ENCODE measurements around the gene ECSCR.
"Not testable (repeated sequence)": the region's sequence is repeated elsewhere in the genome, so short reads cannot be mapped to it uniquely, and the experiment has no call there.

Gene ECSCR

DNA sequence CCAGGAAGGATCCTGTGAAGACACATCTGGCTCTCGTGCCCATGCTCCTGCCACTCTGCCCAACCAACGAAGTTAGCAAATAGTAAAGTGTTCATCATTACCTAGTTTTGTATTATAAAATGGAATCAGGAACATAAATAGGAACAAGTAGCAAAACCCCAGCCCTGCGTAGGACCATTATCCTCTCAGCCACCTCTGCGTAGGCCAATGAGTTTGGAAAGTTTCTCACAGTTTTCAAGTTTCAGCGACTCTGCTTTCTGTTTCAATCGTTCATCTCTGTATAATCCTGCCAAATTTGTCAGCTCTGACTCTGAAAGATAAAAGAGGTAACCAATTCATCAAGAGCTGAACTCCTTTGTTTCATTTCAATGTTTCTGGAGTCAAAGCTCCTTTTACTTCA is 48.6 kb downstream of the ECSCR start:
- DNase-seq (ENCODE audit: low read depth in 2 of 2) = no peak

DNA sequence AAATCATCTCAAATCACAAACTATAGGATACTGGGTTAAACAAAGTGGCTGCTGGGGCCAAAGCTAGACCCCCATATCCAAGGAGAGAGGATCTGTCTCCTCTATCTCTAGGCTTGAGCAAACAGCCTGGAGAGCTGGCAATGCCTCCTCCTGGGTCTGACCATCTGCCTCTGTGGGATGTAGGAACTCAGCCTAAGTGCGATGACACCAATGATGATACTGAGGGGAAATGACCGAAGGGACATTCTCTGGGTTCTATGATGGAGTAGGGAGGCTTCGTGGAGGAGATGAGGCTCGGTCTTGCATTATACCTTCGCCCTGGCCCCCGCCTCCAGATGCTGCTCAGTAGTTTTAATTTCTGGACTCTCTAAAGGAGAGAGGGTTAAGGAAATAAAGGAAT is 49.4 kb downstream of the ECSCR start:
- no peak for DNase-seq (ENCODE audit: low read depth in 2 of 2)

DNA sequence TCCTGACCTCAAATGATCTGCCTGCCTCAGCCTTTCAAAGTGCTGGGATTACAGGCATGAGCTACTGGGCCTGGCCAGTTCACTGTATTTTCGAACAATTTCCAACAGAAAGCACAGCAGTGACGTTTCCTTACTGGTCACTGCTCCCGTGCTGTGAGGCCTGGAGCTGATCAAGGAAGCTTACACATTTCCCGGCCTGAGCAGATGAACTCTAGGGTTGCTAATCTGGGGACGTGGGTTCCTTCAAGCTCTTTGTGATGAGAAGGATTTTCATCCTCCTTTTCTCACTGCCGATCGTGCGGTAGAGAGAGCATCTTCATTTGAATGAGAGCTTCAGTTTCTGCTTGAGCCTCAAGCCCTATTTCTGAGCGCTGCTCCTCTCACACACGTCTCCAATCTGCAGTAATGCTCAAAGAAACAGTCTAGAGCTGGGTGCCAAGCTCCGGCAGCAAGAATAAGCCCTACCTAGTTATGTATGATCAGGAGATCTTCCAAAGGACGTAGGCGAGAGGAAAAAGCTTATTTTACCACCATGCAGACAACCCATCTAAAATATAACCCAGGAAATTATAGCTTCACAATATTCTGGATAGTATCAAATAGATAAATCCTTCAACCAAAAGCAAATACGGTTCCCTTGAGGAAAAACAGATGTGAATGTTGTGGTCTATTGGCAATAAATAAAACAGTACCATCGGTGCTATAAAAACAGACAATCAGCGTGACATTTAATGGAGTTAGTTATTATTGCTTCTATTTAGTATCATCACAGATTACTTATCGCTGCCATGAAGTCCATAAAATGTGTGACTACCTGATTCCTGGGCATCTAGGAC is 51.3 kb downstream of the ECSCR start:
- DNase-seq (ENCODE audit: low read depth in 2 of 2) = peak; percentile 57 to 60

DNA sequence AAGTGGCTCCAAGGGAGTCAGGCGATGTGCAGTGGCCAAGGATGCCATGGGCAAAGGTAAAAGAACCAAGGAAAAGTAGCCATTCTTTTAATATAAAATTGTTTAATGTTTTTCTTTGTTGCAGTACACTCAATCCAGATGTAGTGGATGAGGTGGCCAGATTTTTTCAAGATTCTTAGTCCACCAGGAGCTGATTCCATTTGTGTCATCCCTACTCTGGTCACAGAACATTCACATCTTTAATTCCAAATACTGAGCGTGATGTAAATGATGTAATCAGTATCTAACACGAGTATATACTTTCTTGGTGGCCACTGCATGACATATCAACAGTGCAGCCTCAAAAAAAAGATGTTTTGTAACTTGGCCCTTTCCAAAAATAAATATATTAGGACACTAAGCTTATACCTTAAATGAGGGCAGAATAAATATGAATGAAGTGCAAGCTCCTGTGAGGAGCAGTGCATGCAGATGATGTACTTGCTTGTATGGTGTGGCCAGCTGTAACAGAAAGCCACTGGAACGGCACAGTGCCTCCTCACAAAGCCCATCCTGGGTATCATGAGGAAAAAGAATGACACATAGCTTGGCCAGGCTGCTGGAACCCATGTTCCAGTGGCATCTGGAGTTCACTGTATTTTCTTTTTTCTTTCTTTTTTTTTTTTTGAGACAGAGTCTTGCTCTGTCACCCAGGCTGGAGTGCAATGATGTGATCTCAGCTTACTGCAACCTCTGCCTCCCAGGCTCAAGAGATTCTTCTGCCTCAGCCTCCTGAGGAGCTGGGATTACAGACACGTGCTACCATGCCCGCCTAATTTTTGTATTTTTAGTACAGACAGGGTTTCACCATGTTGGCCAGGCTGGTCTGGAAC is 52.2 kb downstream of the ECSCR start:
- no peak for DNase-seq (ENCODE audit: low read depth in 2 of 2)

DNA sequence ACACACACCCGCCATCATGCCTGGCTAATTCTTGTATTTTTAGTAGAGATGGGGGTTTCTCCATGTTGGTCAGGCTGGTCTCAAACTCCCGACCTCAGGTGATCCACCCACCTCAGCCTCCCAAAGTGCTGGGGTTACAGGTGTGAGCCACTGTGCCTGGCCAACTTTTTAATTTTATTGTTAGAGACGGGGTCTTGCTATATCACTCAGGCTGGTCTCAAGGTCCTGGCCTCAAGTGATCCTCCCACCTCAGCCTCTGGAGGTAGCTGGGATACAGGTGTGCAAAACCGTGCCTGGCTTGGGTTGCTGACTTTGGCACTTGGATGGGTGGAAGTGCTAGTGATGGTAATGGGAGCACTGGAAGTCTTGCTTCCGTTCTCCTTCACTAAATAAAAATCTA is 53.4 kb downstream of the ECSCR start:
- DNase-seq (ENCODE audit: low read depth in 2 of 2) = not testable (repeated sequence)

DNA sequence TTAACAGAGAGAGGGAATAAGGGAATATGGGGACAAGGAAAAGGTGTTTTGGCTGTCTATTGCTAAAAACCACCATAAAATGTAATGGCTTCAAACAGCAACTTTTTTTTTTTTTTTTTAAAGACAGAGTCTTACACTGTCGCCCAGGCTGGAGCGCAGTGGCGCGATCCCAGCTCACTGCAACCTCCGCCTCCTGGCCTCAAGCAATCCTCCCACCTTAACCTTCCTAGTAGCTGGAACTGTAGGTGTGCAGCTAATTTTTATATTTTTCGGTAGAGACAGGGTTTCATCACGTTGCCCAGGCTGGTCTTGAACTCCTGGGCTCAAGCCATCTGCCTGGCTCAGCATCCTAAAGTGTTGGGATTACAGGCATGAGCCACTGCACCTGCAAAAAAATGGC is 54.4 kb downstream of the ECSCR start:
- DNase-seq (ENCODE audit: low read depth in 2 of 2) = no peak

DNA sequence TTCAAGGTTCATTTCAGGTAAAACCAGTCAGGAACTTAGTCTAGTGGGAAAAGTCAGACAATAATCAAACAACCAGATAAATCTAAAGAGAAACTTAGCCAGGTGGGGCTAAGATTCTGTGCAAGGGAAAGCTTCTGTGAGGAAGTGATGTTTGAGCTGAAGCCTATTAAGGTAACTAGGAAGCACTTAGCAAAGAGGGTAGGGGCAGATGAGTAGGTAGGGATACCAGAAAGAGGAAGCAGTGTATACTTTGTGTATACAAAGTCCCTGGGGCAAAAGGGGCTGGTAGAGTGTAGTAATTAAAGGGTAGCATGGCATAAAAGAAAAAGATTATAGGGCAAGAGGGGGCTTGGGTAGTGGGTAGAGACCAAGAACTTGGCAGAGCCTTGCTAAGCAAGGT is 55.0 kb downstream of the ECSCR start:
- DNase-seq (ENCODE audit: low read depth in 2 of 2) = no peak

DNA sequence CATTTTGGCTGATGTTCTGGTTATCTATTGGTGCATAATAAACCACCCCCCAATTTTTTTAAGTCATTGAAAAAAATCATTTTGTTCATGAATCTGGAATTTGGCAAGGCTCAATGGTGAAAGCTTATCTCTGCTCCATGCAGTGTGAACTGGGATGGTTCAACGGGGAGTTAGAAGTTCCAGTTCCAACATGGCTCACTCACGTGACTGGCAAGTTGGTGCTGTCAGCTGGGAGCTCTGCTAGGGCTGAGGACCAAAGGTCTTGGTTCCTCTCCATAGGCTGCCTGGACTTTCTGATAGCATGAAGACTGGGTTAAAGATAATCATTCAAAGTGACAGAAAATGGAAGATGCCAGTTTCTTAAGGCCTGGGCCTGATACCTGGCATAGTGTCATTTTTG is 55.6 kb downstream of the ECSCR start:
- DNase-seq (ENCODE audit: low read depth in 2 of 2) = no peak

DNA sequence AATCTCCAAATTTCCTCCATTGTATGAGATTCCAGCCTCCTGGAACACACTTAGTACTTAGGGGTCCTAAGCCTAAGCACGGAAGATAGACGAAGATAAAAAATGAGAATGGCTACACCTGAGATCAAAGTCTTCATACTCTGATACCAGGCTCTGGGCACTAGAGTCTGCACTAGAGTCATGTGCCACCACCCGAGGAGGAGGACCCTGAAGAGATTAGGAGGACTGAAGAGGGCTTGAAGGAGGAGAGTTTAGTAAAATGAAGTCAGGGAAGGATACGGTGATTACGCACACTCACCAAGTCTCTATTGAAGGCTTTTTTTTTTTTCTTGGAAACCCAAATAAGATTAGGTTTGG is 58.1 kb downstream of the ECSCR start:
- DNase-seq (ENCODE audit: low read depth in 2 of 2) = no peak

DNA sequence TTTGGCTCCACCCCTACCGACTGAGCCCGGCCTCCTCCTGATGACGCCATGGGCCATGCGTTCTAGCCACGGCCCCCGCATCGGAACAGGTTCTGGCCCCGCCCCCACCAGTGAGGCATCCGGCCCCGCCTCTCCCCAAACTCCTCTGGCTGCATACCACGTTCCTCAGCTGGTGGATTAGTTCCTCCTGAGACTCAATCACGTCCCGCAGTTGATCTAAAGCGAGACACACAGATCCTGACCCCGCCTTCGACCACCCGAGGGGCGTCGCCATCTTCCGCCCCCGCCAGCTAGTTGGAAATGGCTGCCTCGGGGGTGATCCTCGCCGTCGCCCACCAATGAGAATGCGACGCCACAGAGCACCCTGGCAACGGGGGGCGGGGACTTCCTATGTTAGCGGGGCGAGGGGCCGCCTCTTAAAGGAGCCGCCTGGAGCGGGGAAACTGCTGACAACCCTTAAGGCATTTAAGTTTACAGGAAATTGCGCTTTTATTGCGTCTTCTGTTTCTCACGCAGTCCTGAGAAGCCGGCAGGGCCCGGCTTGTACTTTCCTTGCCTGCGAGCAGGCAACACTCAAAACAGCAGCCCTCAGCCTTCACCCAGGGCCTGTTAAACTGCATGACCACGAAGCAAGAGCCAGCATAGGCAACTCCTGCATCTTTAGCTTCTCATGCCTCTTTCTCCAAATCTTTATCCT is 58.6 kb downstream of the ECSCR start, which contains the start of gene SPATA24:
TSS of gene SPATA24 (minus strand) at position 303 of the 697 bp plus-strand sequence. CDS start at position 274, 29 bp downstream.
- peak; percentile 95 to 96 for DNase-seq (ENCODE audit: low read depth in 2 of 2)

DNA sequence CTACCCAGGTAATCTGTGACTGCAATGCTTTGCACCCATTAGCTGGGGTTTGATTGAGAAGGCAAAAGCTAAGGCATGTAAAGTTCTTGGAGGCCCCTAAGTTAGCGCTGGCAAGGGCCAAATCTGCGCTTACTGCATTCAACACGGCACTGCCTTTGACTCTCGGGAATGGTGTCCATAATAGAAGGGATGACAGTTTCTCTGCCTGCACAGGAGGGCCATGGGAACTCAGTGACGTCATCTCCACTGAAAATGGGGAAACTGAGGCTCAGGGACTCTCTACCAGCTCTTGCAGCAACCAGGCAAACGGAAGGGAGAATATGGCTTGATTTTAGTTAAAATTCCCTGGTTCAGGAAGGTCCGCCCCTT is 59.1 kb downstream of the ECSCR start:
- no peak for DNase-seq (ENCODE audit: low read depth in 2 of 2)

DNA sequence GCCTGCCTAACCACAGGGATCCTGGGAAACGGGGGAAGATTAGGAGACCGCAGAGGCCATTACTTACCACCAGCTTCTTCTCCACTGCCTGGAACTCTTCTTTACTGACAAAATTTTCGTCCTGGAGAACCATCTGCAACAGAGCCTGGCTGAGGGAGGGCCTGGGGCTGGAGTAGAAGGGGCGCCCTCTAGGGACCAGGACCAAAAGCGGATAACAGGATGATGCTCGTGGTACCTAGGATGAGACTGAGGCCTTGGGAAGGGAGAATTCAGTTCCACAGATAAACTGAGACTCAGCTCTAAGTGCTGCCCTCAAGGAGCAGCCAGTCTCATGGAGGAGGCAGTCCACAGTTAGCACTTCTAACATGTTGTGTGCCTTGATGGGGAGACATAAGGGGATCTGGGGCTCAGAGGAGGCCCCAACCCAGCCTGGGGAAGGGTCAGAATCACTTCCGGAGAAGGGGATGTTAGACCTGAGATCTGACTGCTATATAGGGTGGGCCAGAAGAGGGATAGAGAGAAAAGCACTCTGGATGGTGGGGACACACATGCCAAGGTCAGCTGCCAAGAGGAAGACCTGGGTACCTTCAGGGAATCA is 59.9 kb downstream of the ECSCR start:
- DNase-seq (ENCODE audit: low read depth in 2 of 2) = no peak

DNA sequence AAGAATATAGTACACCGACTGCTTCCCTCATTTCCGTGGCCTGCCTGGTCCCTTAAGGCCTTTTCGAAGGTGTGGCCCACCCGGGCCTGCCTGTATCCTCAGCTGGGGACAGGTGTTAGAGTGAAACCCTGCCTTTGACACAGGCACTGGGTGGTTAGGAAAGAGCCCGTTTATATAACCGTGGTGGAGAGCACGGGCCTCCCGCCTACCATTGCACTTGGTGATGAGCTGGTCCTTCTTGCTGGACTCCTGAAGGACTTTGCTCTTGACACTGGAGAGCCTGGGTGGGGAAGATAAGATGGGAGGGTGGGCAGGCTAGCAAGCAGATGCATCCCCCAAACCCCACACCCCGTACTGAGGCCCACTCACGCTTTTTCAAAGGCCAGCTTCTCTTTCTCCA is 61.0 kb downstream of the ECSCR start:
- DNase-seq (ENCODE audit: low read depth in 2 of 2) = no peak

DNA sequence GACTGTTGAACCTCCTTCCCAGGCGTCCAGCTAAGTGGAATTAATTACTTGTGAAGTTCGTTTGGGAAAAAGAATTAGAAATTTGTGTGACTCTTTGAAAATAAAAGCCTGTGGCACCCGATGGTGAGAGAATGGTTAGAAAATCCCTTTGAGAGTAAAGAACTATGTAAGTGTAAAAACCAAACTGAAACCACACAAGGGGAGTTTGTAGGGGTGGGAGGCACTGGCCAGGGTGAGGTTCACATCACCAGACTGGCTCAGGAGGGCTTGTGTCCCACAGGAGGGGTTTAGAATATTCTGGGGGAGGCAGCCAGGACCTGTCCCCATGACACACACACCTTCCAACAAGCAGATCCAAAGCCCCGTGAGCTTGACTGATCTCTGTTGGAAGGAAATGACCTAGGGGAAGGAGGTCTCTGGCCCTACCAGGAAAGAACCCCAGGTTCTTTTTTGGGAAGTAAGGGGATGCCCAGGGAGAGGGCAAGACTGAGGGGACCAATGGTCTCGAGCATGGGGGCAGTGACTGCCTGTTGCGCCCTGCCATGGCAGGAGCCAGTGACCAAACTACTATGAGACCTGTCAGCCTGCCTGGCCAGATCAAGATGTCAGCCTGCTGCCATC is 62.9 kb downstream of the ECSCR start:
- DNase-seq (ENCODE audit: low read depth in 2 of 2) = no peak

Measured in fibroblast of skin of left quadriceps (primary cell).